K562 (cell line): ENCODE data around the gene ATP5MG. TPM values are rescaled to one million over a fixed set of nuclear protein-coding genes. Genes with fewer than 3 reads are reported as not detected.

Source experiments
- EGR1 ChIP-seq: fragments of 450-650 bp; conservative IDR thresholded peaks from 2 replicates; pipeline ENCODE4 v1.6.1; 2017; ENCODE audit warnings: mild to moderate bottlenecking
- EP400 ChIP-seq: fragments of 450-650 bp; IDR thresholded peaks from 2 replicates; pipeline ENCODE4 v1.6.1; 2017; ENCODE audit warnings: antibody characterized with exemption, mild to moderate bottlenecking, moderate library complexity
- ETV6 ChIP-seq, 3 experiments: fragments of 150-350 bp in 1 of 3; sonication (generic) in 1 of 3; formaldehyde crosslinking in 1 of 3; IDR thresholded peaks; 2 replicates each; pipeline versions ENCODE4 v1.6.1 to v1.8.0; 2014 to 2022; ENCODE audit warnings: borderline replicate concordance in 2 of 3, low read depth in 2 of 3, antibody characterized with exemption in 1 of 3, low read length in 1 of 3, mild to moderate bottlenecking in 1 of 3, missing genetic modification reagents in 1 of 3
- GTF2F1 ChIP-seq: IDR thresholded peaks from 2 replicates; pipeline ENCODE4 v1.6.1; 2011; ENCODE audit warnings: low read depth, low read length, improper control_type of control experiment
- HIVEP1 ChIP-seq: fragments of 250-450 bp; sonication (Bioruptor Pico); IDR thresholded peaks from 2 replicates; pipeline ENCODE4 v1.4.0; 2020; ENCODE audit warnings: mild to moderate bottlenecking
- MYC ChIP-seq, 2 experiments: fragments of 250-450 bp in 1 of 2; sonication (Bioruptor Pico) in 1 of 2; IDR thresholded peaks; 2 replicates each; pipeline versions ENCODE4 v1.5.1 to v1.6.1; 2012 to 2021; ENCODE audit warnings: low read depth in 2 of 2, borderline replicate concordance in 1 of 2, improper control_type of control experiment in 1 of 2, low read length in 1 of 2, mild to moderate bottlenecking in 1 of 2, moderate library complexity in 1 of 2
- MYNN ChIP-seq, 2 experiments: sonication (generic); formaldehyde crosslinking in 1 of 2; IDR thresholded peaks; 2 replicates each; pipeline versions ENCODE4 v1.5.0 to v1.6.1; 2016 to 2020; ENCODE audit warnings: antibody characterized with exemption in 1 of 2, missing genetic modification reagents in 1 of 2
- PCBP1 ChIP-seq: fragments of 200-400 bp; formaldehyde crosslinking; IDR thresholded peaks from 2 replicates; pipeline ENCODE4 v1.6.1; 2018; ENCODE audit warnings: mild to moderate bottlenecking, low read depth, low read length; ENCODE audit not compliant: poor library complexity, severe bottlenecking
- POLR2B ChIP-seq: fragments of 450-650 bp; IDR thresholded peaks from 2 replicates; pipeline ENCODE4 v1.6.1; 2018; ENCODE audit warnings: low read depth; ENCODE audit not compliant: partially characterized antibody
- RBBP5 ChIP-seq: fragments of 200-600 bp; sonication (generic); IDR thresholded peaks from 2 replicates; pipeline ENCODE4 v1.6.1; 2012; ENCODE audit warnings: borderline replicate concordance, mild to moderate bottlenecking, low read length, control low read depth, inconsistent platforms; ENCODE audit not compliant: insufficient read depth, poor library complexity, severe bottlenecking
- SMAD2 ChIP-seq: fragments of 150-350 bp; IDR thresholded peaks from 2 replicates; pipeline ENCODE4 v1.6.1; 2014; ENCODE audit warnings: low read depth, mild to moderate bottlenecking, low read length
- SMC3 ChIP-seq: conservative IDR thresholded peaks from 2 replicates; pipeline ENCODE4 v1.6.1; 2011; ENCODE audit warnings: low read depth, low read length, improper control_type of control experiment; ENCODE audit not compliant: insufficient read depth
- SOX6 ChIP-seq: fragments of 450-650 bp; IDR thresholded peaks from 2 replicates; pipeline ENCODE4 v1.6.1; 2014; ENCODE audit warnings: mild to moderate bottlenecking
- TCF7 ChIP-seq: sonication (generic); IDR thresholded peaks from 2 replicates; pipeline ENCODE4 v1.6.1; 2016; ENCODE audit warnings: antibody characterized with exemption, borderline replicate concordance
- TFAM ChIP-seq: fragments of 250-450 bp; sonication (Bioruptor Pico); conservative IDR thresholded peaks from 2 replicates; pipeline ENCODE4 v1.5.0; 2021; ENCODE audit warnings: mild to moderate bottlenecking, moderate library complexity
- ZKSCAN3 ChIP-seq: fragments of 250-450 bp; sonication (Bioruptor Pico); IDR thresholded peaks from 2 replicates; pipeline ENCODE4 v1.4.0; 2020
- ZNF232 ChIP-seq: sonication (generic); formaldehyde crosslinking; IDR thresholded peaks from 2 replicates; pipeline ENCODE4 v1.8.0; 2022; ENCODE audit warnings: mild to moderate bottlenecking, missing genetic modification reagents
- ZNF282 ChIP-seq: sonication (generic); formaldehyde crosslinking; IDR thresholded peaks from 2 replicates; pipeline ENCODE4 v1.8.1; 2023; ENCODE audit warnings: missing genetic modification reagents
- polyA plus RNA-seq, 8 experiments: library from polyadenylated mRNA; depleted of rRNA in 4 of 8; stranded (reverse) in 5 of 8; unstranded in 3 of 8; fragments of >200 nt; fragmentation: Nextera tagmentation in 2 of 8; fragmentation: Illumina TruSeq in 1 of 8; extraction: Ambion mirVana in 2 of 8; extraction: Trizol in 1 of 8; gene quantifications; 2 replicates each; pipeline versions ENCODE4 v1.2.1 to v1.2.3, GENCODE V29; 2011 to 2014; ENCODE audit warnings: inconsistent platforms in 1 of 8, missing spikeins in 1 of 8
- total RNA-seq, 7 experiments: library from RNA; depleted of rRNA in 6 of 7; stranded (reverse); fragments of >200 nt in 6 of 7; fragmentation: Illumina TruSeq in 2 of 7; extraction: Trizol in 2 of 7; gene quantifications; 2 replicates each; pipeline versions ENCODE4 v1.2.1 to v1.2.3, GENCODE V29; 2011 to 2021; ENCODE audit warnings: low replicate concordance in 1 of 7
- TF ChIP-seq, protein P1 (sequence below): sonication (generic); formaldehyde crosslinking; IDR thresholded peaks from 2 replicates; pipeline ENCODE4 v1.8.0; 2022; ENCODE audit warnings: mild to moderate bottlenecking, low read depth, missing genetic modification reagents
- TF ChIP-seq, protein P2 (sequence below): fragments of 250-450 bp; sonication (Bioruptor Pico); IDR thresholded peaks from 2 replicates; pipeline ENCODE4 v1.9.0; 2021; ENCODE audit warnings: mild to moderate bottlenecking, inconsistent platforms
- TF ChIP-seq, protein P3 (sequence below): fragments of 450-650 bp; formaldehyde crosslinking; IDR thresholded peaks from 2 replicates; pipeline ENCODE4 v1.4.0; 2020; ENCODE audit warnings: mild to moderate bottlenecking

ATP5MG gene
- total and polyA plus RNA-seq, 9 of the 15 experiments (the other 6 are each of a cell fraction or from before 2014, with no cell fraction given): 301 to 2,138 (median 434) TPM

DNA sequence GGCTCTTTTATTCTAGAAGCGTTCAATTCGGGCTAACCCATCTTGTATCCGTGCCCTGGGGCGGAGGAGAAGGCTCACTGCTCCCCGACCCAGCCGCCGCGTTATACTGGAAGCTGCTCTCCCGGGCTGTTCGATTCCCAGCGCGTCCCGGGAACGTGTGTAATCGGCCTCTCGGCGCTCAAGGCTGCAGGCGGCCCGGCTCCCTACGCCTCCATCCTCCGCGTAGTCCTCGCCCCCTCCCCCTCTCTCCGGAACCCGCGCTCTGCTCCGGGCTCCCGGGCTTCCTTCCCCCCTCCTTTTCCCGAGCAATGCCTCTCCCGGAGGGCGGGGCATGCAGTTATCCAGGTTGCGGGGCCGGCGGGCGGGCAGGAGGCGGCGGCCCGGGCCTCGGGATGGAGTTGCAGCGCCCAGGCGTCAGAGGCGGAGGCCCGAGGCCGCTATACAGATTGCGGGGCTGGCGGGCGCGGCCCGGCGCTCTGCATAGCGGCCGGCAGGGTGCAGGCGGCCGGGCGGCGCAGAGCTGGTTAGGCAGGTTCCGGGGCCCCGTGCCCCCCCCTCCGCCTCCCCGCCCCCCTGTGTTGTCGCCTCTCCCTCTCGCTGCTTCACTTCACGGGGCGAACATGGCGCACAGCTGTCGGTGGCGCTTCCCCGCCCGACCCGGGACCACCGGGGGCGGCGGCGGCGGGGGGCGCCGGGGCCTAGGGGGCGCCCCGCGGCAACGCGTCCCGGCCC is 34.7 kb downstream of the ATP5MG start, which contains the start of gene KMT2A (continued):
- TF ChIP-seq EGR1 (peak; percentile 85), SMAD2 (no peak), ETV6 (IDR thresholded peaks at IDR 0.05; ENCODE audit: borderline replicate concordance in 1 of 2, low read depth in 2 of 2, low read length in 1 of 2) (no peak), ETV6 (CRISPR knock-in tag; IDR thresholded peaks at IDR 0.05; ENCODE audit: borderline replicate concordance) (peak; percentile 69; the same call in 1 of the 2 replicates), RBBP5 (peak; percentile 63), EP400 (peak; percentile 71), HIVEP1 (peak; percentile 85), ZNF282 (CRISPR knock-in tag) (no peak), POLR2B (peak; percentile 12), SOX6 (peak; percentile 51), MYNN (IDR thresholded peaks at IDR 0.05) (no peak), MYNN (CRISPR knock-in tag; IDR thresholded peaks at IDR 0.05) (no peak), SMC3 (no peak), ZKSCAN3 (no peak), TCF7 (peak; percentile 56; the same call in 1 of the 2 replicates), ZNF232 (CRISPR knock-in tag) (peak; percentile 67; the same call in 1 of the 2 replicates), TFAM (CRISPR knock-in tag) (no peak), MYC (IDR thresholded peaks at IDR 0.05; ENCODE audit: low read depth, low read length) (peak; percentile 71), MYC (CRISPR knock-in tag; IDR thresholded peaks at IDR 0.05; ENCODE audit: borderline replicate concordance, low read depth) (no peak), GTF2F1 (no peak), PCBP1 (peak; percentile 99)
- TF ChIP-seq, protein P1, sequence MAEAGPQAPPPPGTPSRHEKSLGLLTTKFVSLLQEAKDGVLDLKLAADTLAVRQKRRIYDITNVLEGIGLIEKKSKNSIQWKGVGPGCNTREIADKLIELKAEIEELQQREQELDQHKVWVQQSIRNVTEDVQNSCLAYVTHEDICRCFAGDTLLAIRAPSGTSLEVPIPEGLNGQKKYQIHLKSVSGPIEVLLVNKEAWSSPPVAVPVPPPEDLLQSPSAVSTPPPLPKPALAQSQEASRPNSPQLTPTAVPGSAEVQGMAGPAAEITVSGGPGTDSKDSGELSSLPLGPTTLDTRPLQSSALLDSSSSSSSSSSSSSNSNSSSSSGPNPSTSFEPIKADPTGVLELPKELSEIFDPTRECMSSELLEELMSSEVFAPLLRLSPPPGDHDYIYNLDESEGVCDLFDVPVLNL (CRISPR knock-in tag): peak; percentile 73; the same call in 1 of the 2 replicates
- TF ChIP-seq, protein P2, sequence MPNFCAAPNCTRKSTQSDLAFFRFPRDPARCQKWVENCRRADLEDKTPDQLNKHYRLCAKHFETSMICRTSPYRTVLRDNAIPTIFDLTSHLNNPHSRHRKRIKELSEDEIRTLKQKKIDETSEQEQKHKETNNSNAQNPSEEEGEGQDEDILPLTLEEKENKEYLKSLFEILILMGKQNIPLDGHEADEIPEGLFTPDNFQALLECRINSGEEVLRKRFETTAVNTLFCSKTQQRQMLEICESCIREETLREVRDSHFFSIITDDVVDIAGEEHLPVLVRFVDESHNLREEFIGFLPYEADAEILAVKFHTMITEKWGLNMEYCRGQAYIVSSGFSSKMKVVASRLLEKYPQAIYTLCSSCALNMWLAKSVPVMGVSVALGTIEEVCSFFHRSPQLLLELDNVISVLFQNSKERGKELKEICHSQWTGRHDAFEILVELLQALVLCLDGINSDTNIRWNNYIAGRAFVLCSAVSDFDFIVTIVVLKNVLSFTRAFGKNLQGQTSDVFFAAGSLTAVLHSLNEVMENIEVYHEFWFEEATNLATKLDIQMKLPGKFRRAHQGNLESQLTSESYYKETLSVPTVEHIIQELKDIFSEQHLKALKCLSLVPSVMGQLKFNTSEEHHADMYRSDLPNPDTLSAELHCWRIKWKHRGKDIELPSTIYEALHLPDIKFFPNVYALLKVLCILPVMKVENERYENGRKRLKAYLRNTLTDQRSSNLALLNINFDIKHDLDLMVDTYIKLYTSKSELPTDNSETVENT: peak; percentile 88
- TF ChIP-seq, protein P3, sequence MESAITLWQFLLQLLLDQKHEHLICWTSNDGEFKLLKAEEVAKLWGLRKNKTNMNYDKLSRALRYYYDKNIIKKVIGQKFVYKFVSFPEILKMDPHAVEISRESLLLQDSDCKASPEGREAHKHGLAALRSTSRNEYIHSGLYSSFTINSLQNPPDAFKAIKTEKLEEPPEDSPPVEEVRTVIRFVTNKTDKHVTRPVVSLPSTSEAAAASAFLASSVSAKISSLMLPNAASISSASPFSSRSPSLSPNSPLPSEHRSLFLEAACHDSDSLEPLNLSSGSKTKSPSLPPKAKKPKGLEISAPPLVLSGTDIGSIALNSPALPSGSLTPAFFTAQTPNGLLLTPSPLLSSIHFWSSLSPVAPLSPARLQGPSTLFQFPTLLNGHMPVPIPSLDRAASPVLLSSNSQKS (CRISPR knock-in tag): no peak
